Astrocyte (in vitro differentiated cells and primary cell): ENCODE measurements around the gene NKAIN2.

Source experiments
- CTCF ChIP-seq: IDR thresholded peaks from 2 replicates; pipeline ENCODE4 v1.5.1; 2011; ENCODE audit warnings: low read depth, mild to moderate bottlenecking, inconsistent platforms, low read length, moderate library complexity; ENCODE audit not compliant: insufficient read depth
- EZH2 ChIP-seq: IDR thresholded peaks from 2 replicates; pipeline ENCODE4 v1.6.1; 2012; ENCODE audit warnings: mild to moderate bottlenecking, low read length, inconsistent platforms; ENCODE audit not compliant: insufficient read depth

GRCh38 chr6:124560873-124561567, 757.4 kb downstream of the NKAIN2 start:
- TF ChIP-seq EZH2 (no peak), CTCF (no peak)
